T follicular helper cell (primary cell): ENCODE data around the gene GCG.

ENCODE experiments used
- DNase-seq: peaks from one replicate; pipeline ENCODE4 v3.0.0-alpha.2; 2020; ENCODE audit warnings: low read depth

Gene GCG

GRCh38 chr2:162149940-162150339 lies 2.1 kb downstream of the GCG start:
- DNase-seq = no peak

- DNase-seq = no peak
These were observed 2.6 kb downstream of the GCG start for GRCh38 chr2:162149466-162149865.

- no peak for DNase-seq
These were observed 3.1 kb downstream of the GCG start for GRCh38 chr2:162148956-162149355.

GRCh38 chr2:162143969-162144368 lies 8.1 kb downstream of the GCG start:
- DNase-seq = no peak

GRCh38 chr2:162138310-162138709 lies 13.7 kb downstream of the GCG start:
- no peak for DNase-seq

GRCh38 chr2:162127422-162127821 lies 24.6 kb downstream of the GCG start:
- DNase-seq = no peak

- DNase-seq = no peak
These were observed 25.5 kb downstream of the GCG start for GRCh38 chr2:162126527-162126926.

- DNase-seq = no peak
These were observed 25.9 kb downstream of the GCG start for GRCh38 chr2:162126111-162126519.

- no peak for DNase-seq
These were observed 26.9 kb downstream of the GCG start for GRCh38 chr2:162125138-162125537.

- no peak for DNase-seq
These were observed 28.0 kb downstream of the GCG start for GRCh38 chr2:162123806-162124758.

GRCh38 chr2:162118166-162119031 lies 33.6 kb downstream of the GCG start:
- no peak for DNase-seq

GRCh38 chr2:162116352-162116751 lies 35.7 kb downstream of the GCG start:
- no peak for DNase-seq

GRCh38 chr2:162115076-162115475 lies 37.0 kb downstream of the GCG start:
- no peak for DNase-seq

- no peak for DNase-seq
These were observed 37.8 kb downstream of the GCG start for GRCh38 chr2:162114271-162114670.

- DNase-seq = no peak
These were observed 38.3 kb downstream of the GCG start for GRCh38 chr2:162113776-162114168.

- DNase-seq = no peak
These were observed 38.8 kb downstream of the GCG start for GRCh38 chr2:162113088-162113775.

GRCh38 chr2:162111958-162112850 lies 39.8 kb downstream of the GCG start:
- DNase-seq = no peak

- no peak for DNase-seq
These were observed 44.6 kb downstream of the GCG start for GRCh38 chr2:162107361-162107901.

- no peak for DNase-seq
These were observed 45.3 kb downstream of the GCG start for GRCh38 chr2:162106746-162107145.

- DNase-seq = no peak
These were observed 45.9 kb downstream of the GCG start for GRCh38 chr2:162106146-162106551.
